Measurements from ENCODE around the gene PLA2G12B. TPM values are rescaled to one million over a fixed set of nuclear protein-coding genes. Genes with fewer than 3 reads are reported as not detected.
"Not testable (repeated sequence)": the region's sequence is repeated elsewhere in the genome, so short reads cannot be mapped to it uniquely, and the experiment has no call there.

The PLA2G12B gene
- total RNA-seq, 2 experiments from 2014 or later, result not detected

DNA sequence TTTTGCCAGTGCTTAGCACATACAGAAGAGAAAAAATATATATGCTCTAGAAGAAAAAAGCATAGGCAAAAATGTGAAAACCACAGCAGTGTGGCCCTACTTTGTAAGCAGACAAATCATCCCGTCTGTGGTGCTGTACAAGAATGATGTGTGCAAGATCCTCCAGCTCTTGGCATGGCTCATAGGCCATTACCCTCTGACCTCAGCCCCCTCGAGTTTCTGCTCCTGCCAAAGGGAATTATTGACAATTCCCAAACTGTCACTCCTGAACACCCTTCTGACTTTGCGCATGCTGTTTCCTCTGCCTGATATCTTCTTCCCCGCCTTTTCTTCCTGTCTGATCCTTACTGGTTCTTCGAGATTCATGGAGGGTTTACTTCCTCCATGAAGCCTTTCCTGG lies 27.1 kb downstream of the PLA2G12B start:
- H3K27ac Mint-ChIP-seq, result no peak overlapping the region
- peaks cover 0 to 5% of the 10 kb centered on the region in 2 experiments for H3K27me3 ChIP-seq (ENCODE audit: control insufficient read depth in 1 of 2, insufficient read depth in 2 of 2, low read length in 2 of 2)

DNA sequence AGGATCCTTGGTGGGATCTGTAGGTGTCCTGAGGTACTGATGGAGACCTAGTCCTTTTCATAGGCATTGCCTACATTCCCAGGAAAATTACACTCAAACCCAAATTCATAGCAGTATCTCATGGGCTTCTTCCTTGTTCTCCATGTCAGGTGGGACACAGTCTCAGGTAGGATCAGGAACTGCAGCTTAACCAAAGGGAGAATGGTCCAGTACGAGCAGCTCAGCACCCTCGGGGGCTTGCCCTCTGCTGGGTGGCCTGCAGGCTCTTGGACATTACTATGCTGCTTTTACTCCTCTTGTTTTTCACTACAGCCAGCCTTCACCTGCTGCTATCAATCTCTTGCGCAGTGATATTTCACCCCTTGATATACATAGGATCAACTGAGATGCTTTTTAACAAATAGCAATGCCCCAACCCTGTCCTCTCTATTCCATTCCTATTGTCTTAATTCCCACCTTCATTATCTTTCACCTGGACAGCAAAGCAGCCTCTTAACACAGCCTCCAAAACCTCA lies 28.6 kb downstream of the PLA2G12B start:
- H3K4me3 ChIP-seq (ENCODE audit: low read length), result no peak overlapping the region
- peaks cover 0 to 5% of the 10 kb centered on the region in 2 experiments for H3K27me3 ChIP-seq (ENCODE audit: control insufficient read depth in 1 of 2, insufficient read depth in 2 of 2, low read length in 2 of 2)
- no peak overlapping the region for H3K4me3 Mint-ChIP-seq
- CTCF ChIA-PET, result no interaction called here
- H3K4me1 Mint-ChIP-seq (ENCODE audit: low read depth), result no peaks in the 10 kb centered on the region
- H3K27ac ChIP-seq (ENCODE audit: low read depth in 1 of 2, low read length in 2 of 2), result no peak overlapping the region
- TF ChIP-seq, protein P1, sequence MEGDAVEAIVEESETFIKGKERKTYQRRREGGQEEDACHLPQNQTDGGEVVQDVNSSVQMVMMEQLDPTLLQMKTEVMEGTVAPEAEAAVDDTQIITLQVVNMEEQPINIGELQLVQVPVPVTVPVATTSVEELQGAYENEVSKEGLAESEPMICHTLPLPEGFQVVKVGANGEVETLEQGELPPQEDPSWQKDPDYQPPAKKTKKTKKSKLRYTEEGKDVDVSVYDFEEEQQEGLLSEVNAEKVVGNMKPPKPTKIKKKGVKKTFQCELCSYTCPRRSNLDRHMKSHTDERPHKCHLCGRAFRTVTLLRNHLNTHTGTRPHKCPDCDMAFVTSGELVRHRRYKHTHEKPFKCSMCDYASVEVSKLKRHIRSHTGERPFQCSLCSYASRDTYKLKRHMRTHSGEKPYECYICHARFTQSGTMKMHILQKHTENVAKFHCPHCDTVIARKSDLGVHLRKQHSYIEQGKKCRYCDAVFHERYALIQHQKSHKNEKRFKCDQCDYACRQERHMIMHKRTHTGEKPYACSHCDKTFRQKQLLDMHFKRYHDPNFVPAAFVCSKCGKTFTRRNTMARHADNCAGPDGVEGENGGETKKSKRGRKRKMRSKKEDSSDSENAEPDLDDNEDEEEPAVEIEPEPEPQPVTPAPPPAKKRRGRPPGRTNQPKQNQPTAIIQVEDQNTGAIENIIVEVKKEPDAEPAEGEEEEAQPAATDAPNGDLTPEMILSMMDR (IDR thresholded peaks at IDR 0.05), result no peak
- H3K9me3 Mint-ChIP-seq, result peaks cover 2% of the 10 kb centered on the region
- H3K4me1 ChIP-seq (ENCODE audit: insufficient read depth, low read length), result no peaks in the 10 kb centered on the region
- ATAC-seq (ENCODE audit: poor library complexity) (no peak), DNase-seq (no peak)
- no peak overlapping the region for H3K27ac Mint-ChIP-seq
- POLR2A ChIA-PET, result interaction anchor here (0.5 kb wide), 1 partner anchor 341 kb away, joined by 3 read pairs; no protein-coding TSS in a partner anchor
- no peaks in the 10 kb centered on the region for H3K36me3 Mint-ChIP-seq (ENCODE audit: low read depth)
- intact Hi-C loops (cut with DNase I, micrococcal nuclease), result no loop called here
- H3K36me3 ChIP-seq (ENCODE audit: insufficient read depth, low read length), result no peaks in the 10 kb centered on the region
- peaks cover 8% of the 10 kb centered on the region for H3K27me3 Mint-ChIP-seq
- peaks cover 3 to 8% of the 10 kb centered on the region in 2 experiments for H3K9me3 ChIP-seq (ENCODE audit: control insufficient read depth in 1 of 2, insufficient read depth in 1 of 2, low read length in 2 of 2)

More for the DNA sequence above, 27.1 kb downstream of the PLA2G12B start:
- TF ChIP-seq, protein P1 (IDR thresholded peaks at IDR 0.05), result no peak
- H3K4me1 ChIP-seq (ENCODE audit: insufficient read depth, low read length), result no peaks in the 10 kb centered on the region
- POLR2A ChIA-PET, result no interaction called here
- CTCF ChIA-PET, result no interaction called here
- no peak overlapping the region for H3K4me3 Mint-ChIP-seq
- no peaks in the 10 kb centered on the region for H3K36me3 Mint-ChIP-seq (ENCODE audit: low read depth)
- ATAC-seq (ENCODE audit: poor library complexity) (no peak), DNase-seq (no peak)
- H3K27me3 Mint-ChIP-seq, result peaks cover 4% of the 10 kb centered on the region
- no peak overlapping the region for H3K27ac ChIP-seq (ENCODE audit: low read depth in 1 of 2, low read length in 2 of 2)
- H3K9me3 Mint-ChIP-seq, result no peaks in the 10 kb centered on the region
- peaks cover 0 to 3% of the 10 kb centered on the region in 2 experiments for H3K9me3 ChIP-seq (ENCODE audit: control insufficient read depth in 1 of 2, insufficient read depth in 1 of 2, low read length in 2 of 2)
- no peak overlapping the region for H3K4me3 ChIP-seq (ENCODE audit: low read length)
- intact Hi-C loops (cut with DNase I, micrococcal nuclease), result no loop called here
- no peaks in the 10 kb centered on the region for H3K36me3 ChIP-seq (ENCODE audit: insufficient read depth, low read length)
- H3K4me1 Mint-ChIP-seq (ENCODE audit: low read depth), result no peaks in the 10 kb centered on the region

DNA sequence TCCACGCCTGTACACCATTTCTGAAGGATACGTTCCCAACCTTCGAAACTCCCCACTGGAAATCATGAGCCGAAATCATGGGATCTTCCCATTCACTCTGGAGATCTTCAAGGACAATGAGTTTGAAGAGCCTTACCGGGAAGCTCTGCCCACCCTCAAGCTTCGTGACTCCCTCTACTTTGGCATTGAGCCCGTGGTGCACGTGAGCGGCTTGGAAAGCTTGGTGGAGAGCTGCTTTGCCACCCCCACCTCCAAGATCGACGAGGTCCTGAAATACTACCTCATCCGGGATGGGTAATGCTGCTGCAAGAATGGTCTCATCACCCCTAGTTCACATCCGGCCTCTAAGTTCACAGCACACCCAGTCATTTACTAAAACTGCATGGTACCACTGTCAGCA lies 30.3 kb downstream of the PLA2G12B start:
- intact Hi-C loops (cut with DNase I, micrococcal nuclease), result no loop called here
- Mint-ChIP-seq H3K36me3 (ENCODE audit: low read depth) (no peaks in the 10 kb centered on the region), H3K9me3 (peaks cover 2% of the 10 kb centered on the region), H3K27ac (no peak overlapping the region), H3K4me3 (no peak overlapping the region), H3K4me1 (ENCODE audit: low read depth) (no peaks in the 10 kb centered on the region), H3K27me3 (peaks cover 8% of the 10 kb centered on the region)
- CTCF ChIA-PET, result no interaction called here
- H3K27ac ChIP-seq (ENCODE audit: low read depth in 1 of 2, low read length in 2 of 2), result no peak overlapping the region
- no peaks in the 10 kb centered on the region for H3K4me1 ChIP-seq (ENCODE audit: insufficient read depth, low read length)
- POLR2A ChIA-PET, result no interaction called here
- no peaks in the 10 kb centered on the region for H3K36me3 ChIP-seq (ENCODE audit: insufficient read depth, low read length)
- no peak for DNase-seq
- no peak for ATAC-seq (ENCODE audit: poor library complexity)
- no peak overlapping the region for H3K4me3 ChIP-seq (ENCODE audit: low read length)
- peaks cover 3 to 8% of the 10 kb centered on the region in 2 experiments for H3K9me3 ChIP-seq (ENCODE audit: control insufficient read depth in 1 of 2, insufficient read depth in 1 of 2, low read length in 2 of 2)
- peaks cover 0 to 2% of the 10 kb centered on the region in 2 experiments for H3K27me3 ChIP-seq (ENCODE audit: control insufficient read depth in 1 of 2, insufficient read depth in 2 of 2, low read length in 2 of 2)
- TF ChIP-seq, protein P1 (IDR thresholded peaks at IDR 0.05), result no peak

DNA sequence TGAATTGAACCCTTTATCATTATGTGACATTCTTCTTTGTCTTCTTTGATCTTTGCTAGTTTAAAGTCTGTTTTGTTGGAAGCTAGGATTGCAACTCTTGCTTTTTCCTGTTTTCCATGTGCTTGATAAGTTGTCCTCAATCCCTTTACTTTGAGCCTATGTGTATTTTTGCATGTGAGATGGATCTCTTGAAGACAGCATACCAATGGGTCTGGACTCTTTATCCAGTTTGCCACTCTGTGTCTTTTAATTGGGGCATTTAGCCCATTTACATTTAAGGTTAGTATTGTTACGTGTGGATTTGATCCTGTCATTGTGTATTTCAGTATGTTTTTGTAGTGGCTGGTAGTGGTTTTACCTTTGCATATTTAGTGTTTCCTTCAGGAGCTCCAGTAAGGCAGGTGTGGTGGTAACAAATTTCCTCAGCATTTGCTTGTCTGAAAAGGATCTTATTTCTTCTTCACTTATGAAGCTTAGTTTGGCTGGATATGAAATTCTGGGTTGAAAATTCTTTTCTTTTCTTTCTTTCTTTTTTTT lies 33.4 kb downstream of the PLA2G12B start:
- H3K4me1 ChIP-seq (ENCODE audit: insufficient read depth, low read length); H3K4me3 Mint-ChIP-seq; H3K27me3 ChIP-seq (ENCODE audit: control insufficient read depth in 1 of 2, insufficient read depth in 2 of 2, low read length in 2 of 2); DNase-seq; H3K27ac ChIP-seq (ENCODE audit: low read depth in 1 of 2, low read length in 2 of 2); H3K27ac Mint-ChIP-seq; CTCF ChIA-PET; intact Hi-C loops (cut with DNase I, micrococcal nuclease); H3K36me3 ChIP-seq (ENCODE audit: insufficient read depth, low read length); H3K27me3 Mint-ChIP-seq; H3K9me3 Mint-ChIP-seq; POLR2A ChIA-PET; H3K4me1 Mint-ChIP-seq (ENCODE audit: low read depth); H3K4me3 ChIP-seq (ENCODE audit: low read length); H3K36me3 Mint-ChIP-seq (ENCODE audit: low read depth); H3K9me3 ChIP-seq (ENCODE audit: control insufficient read depth in 1 of 2, insufficient read depth in 1 of 2, low read length in 2 of 2); ATAC-seq (ENCODE audit: poor library complexity): not testable (repeated sequence)

Measured in CD4-positive, alpha-beta T cell (primary cell).